K562 treated with DMSO at 1 percent for 4 hours (cell line): Measurements from ENCODE around the gene LCE3C. TPM values are rescaled to one million over a fixed set of nuclear protein-coding genes. Genes with fewer than 3 reads are reported as not detected.

Experiments
- total RNA-seq: library from RNA; unstranded; fragments of 300-600 nt; gene quantifications from 2 replicates; pipeline ENCODE4 v1.2.3, GENCODE V29; 2022; ENCODE audit not compliant: insufficient read depth

Gene LCE3C, protein sequence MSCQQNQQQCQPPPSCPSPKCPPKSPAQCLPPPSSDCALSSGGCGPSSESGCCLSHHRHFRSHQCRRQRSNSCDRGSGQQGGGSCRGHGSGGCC
- not detected in 2 replicates for total RNA-seq

DNA sequence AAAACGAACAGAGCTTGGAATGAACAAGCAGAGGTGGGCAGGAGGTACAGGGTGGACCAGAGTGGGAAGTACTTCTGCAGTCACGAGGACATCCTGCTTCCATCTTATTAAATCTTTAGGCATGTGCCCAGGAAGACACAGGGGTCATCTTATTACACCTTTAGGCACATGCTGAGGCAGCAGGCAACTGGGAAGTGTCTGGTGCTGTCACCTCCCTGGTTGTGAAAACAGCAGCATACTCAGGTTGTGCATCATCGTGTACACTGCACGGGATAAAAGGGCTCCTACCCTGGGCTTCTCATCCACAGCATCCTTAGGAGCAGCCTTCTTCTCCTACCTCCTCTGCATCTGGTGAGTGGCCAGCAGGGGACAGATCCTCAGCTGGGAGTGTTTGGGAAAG lies at the start of gene LCE3C:
Gene LCE3C (plus strand): TSS at position 301 of the 400 bp plus-strand sequence. CDS start 498 bp downstream, outside the sequence.

DNA sequence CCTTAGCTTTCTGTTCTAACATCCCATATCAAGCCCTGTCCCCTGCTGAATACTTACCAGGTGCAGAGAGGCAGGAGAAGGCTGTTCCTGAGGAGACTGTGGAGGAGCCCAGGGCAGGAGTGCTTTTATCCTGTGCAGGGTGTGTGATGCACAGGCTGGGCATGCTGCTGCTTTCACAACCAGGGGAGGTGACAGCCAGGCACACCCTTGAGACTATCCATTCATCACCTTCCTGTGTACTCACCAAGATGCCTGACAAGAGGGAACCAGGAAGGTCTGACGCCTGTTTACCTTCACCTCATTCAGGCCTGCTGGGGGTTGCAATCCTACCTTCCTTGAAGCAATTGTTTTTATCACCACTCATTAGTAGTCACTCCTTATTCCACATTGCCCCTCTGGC lies 33.4 kb upstream of the LCE3C start, which contains the start of gene LCE3E:
Gene LCE3E (minus strand): TSS at position 100 of the 400 bp plus-strand sequence. CDS start 572 bp downstream, outside the sequence.

DNA sequence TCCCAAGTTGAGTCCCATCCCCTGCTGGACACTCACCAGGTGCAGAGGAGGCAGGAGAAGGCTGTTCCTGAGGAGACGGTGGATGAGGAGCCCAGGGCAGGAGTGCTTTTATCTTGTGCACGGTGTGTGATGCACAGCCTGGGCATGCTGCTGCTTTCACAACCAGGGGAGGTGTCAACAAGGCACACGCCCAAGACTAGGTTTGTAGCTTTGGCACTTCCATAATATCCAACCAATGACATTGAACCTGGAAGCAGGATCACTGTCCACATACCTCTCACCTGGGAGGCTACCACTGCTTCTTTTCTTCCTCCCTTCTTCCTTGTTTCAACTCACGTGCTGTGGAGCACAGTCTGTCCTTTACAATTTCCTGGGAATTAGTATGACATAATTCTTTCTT lies 19.6 kb upstream of the LCE3C start, which contains the start of gene LCE3D:
Gene LCE3D (minus strand): TSS at position 84 of the 400 bp plus-strand sequence. CDS start 580 bp downstream, outside the sequence.

DNA sequence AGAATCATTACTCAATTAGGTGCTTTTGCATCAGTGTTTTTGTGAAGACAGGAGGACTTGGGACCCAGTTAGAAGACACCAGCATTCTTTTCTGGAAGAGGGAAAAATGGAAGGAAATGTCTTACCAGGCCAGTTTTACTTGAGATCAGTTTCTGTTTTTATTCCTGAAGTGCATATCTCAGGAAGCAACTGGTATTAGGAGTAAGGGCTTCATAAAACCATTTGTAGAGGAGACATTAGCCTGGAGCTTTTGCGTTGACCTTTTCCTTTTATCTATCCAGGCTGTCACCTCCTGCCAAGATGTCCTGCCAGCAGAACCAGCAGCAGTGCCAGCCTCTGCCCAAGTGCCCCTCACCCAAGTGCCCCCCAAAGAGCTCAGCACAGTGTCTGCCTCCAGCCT lies 13.5 kb downstream of the LCE3C start, which contains the start of gene LCE3B:
Gene LCE3B (plus strand): TSS at position 301 of the 400 bp plus-strand sequence. CDS start 0 bp downstream, at position 301.

DNA sequence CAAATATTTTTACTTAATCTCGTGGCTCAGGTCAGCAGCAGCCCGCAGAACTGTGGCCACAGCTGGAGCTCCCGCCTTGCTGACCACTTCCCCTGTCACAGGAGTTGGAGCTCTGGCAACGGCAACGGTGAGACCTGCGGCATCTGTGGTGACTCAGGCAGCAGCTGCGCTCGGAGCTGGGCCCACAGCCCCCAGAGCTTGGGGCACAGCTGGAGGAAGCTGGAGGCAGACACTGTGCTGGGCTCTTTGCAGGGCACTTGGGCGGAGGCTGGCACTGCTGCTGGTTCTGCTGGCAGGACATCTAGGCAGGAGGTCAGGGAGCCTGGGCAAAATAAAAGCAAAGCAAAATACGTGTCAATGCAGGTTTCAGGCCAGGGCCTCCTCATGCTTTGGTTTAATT lies 22.8 kb downstream of the LCE3C start, which contains the start of gene LCE3A:
Gene LCE3A (minus strand): TSS at position 301 of the 400 bp plus-strand sequence. CDS start 0 bp downstream, at position 301.

Other genes starting within 250 kb of the LCE3C start
- gene FLG2, start 240.2 kb upstream of the LCE3C start, total RNA-seq, result not detected in 2 replicates
- not detected in 2 replicates for gene CRNN, start 186.0 kb upstream of the LCE3C start, total RNA-seq
- not detected in 2 replicates for gene LCE5A, start 89.4 kb upstream of the LCE3C start, total RNA-seq
- gene CRCT1, start 85.8 kb upstream of the LCE3C start, total RNA-seq, result not detected in 2 replicates
- not detected in 2 replicates for gene LCE3E, start 33.5 kb upstream of the LCE3C start, total RNA-seq
- not detected in 2 replicates for gene LCE3D, start 19.7 kb upstream of the LCE3C start, total RNA-seq
- gene LCE3B, start 13.6 kb downstream of the LCE3C start, total RNA-seq, result not detected in 2 replicates
- gene LCE3A, start 22.9 kb downstream of the LCE3C start, total RNA-seq, result not detected in 2 replicates
- gene LCE2D, start 63.1 kb downstream of the LCE3C start, total RNA-seq, result not detected in 2 replicates
- gene LCE2C, start 75.0 kb downstream of the LCE3C start, total RNA-seq, result not detected in 2 replicates
- not detected in 2 replicates for gene LCE2B, start 85.9 kb downstream of the LCE3C start, total RNA-seq
- not detected in 2 replicates for gene LCE2A, start 98.1 kb downstream of the LCE3C start, total RNA-seq
- not detected in 2 replicates for gene LCE4A, start 107.9 kb downstream of the LCE3C start, total RNA-seq
- gene KPRP, start 157.8 kb downstream of the LCE3C start, total RNA-seq, result not detected in 2 replicates
- not detected in 2 replicates for gene LCE1F, start 174.9 kb downstream of the LCE3C start, total RNA-seq
- gene LCE1E, start 186.0 kb downstream of the LCE3C start, total RNA-seq, result not detected in 2 replicates
- gene LCE1D, start 196.5 kb downstream of the LCE3C start, total RNA-seq, result not detected in 2 replicates
- not detected in 2 replicates for gene LCE1C, start 206.4 kb downstream of the LCE3C start, total RNA-seq
- gene LCE1B, start 211.7 kb downstream of the LCE3C start, total RNA-seq, result not detected in 2 replicates
- gene LCE1A, start 227.2 kb downstream of the LCE3C start, total RNA-seq, result not detected in 2 replicates
- not detected in 2 replicates for gene LCE6A, start 242.6 kb downstream of the LCE3C start, total RNA-seq